Stomach (tissue), 9 donors: Measurements from ENCODE around the gene RERE. TPM values are rescaled to one million over a fixed set of nuclear protein-coding genes. Genes with fewer than 3 reads are reported as not detected.
"Not testable (repeated sequence)": the region's sequence is repeated elsewhere in the genome, so short reads cannot be mapped to it uniquely, and the experiment has no call there.

Experiments used
- DNase-seq, 2 donors: peaks; one replicate each; pipeline versions ENCODE4 v3.0.0 to v3.0.0-alpha.2; 2013 to 2019
- H3K27ac ChIP-seq, 5 donors: fragments of 200-600 bp in 4 of 5; sonication (generic) in 4 of 5; one replicate each; pipeline ENCODE4 v1.5.1; 2013 to 2019; ENCODE audit warnings: mild to moderate bottlenecking in 1 of 5, moderate library complexity in 1 of 5
- H3K27me3 ChIP-seq, 3 donors: fragments of 200-600 bp; sonication (generic); one replicate each; pipeline ENCODE4 v1.5.1; 2017 to 2019; ENCODE audit warnings: mixed run types in 1 of 3
- H3K36me3 ChIP-seq, 4 donors: fragments of 200-600 bp; sonication (generic); 1 replicate in 3 of 4; 2 replicates in 1 of 4; pipeline ENCODE4 v1.5.1; 2016 to 2019
- H3K4me1 ChIP-seq, 4 donors: fragments of 200-600 bp; sonication (generic); one replicate each; pipeline ENCODE4 v1.5.1; 2016 to 2019
- H3K4me3 ChIP-seq, 4 donors: fragments of 200-600 bp; sonication (generic) in 3 of 4; one replicate each; pipeline ENCODE4 v1.5.1; 2016 to 2019; ENCODE audit warnings: mild to moderate bottlenecking in 1 of 4
- H3K9me3 ChIP-seq, 4 donors: fragments of 200-600 bp; sonication (generic); one replicate each; pipeline ENCODE4 v1.5.1; 2016 to 2019
- CTCF ChIP-seq, 7 experiments: fragments of 450-650 bp in 4 of 7; fragments of 200-600 bp in 3 of 7; sonication (generic) in 3 of 7; IDR thresholded peaks; one replicate each; pipeline ENCODE4 v1.5.1; 2016 to 2019; ENCODE audit warnings: antibody characterized with exemption in 7 of 7, control low read depth in 2 of 7, mild to moderate bottlenecking in 1 of 7
- EP300 ChIP-seq: sonication (generic); formaldehyde crosslinking; IDR thresholded peaks from one replicate; pipeline ENCODE4 v1.6.1; 2017; ENCODE audit warnings: antibody characterized with exemption
- POLR2A ChIP-seq, 4 donors: fragments of 450-650 bp; IDR thresholded peaks; one replicate each; pipeline ENCODE4 v1.6.1; 2016; ENCODE audit warnings: antibody characterized with exemption in 4 of 4, control low read depth in 2 of 4, mild to moderate bottlenecking in 1 of 4, moderate library complexity in 1 of 4
- POLR2AphosphoS5 ChIP-seq, 3 donors: sonication (generic); formaldehyde crosslinking; IDR thresholded peaks; one replicate each; pipeline ENCODE4 v1.6.1; 2016; ENCODE audit warnings: antibody characterized with exemption in 3 of 3
- WGBS, 5 donors: extraction: QIAGEN DNeasy Blood & Tissue Kit in 3 of 5; methylation state at CpG; one replicate each; pipeline versions ENCODE4 v1.1.5 to v1.1.7; 2013 to 2018; 5-methylcytosine and 5-hydroxymethylcytosine counted together
- intact Hi-C: fragments of 100-400 bp; cut with DNase I; formaldehyde crosslinking; loops from one replicate; pipeline ENCODE4 v1.15.1; 2023; ENCODE audit warnings: low total_unique reads
- polyA plus RNA-seq, 3 donors: library from polyadenylated mRNA; stranded (reverse); fragments of 200-250 nt; gene quantifications; one replicate each; pipeline ENCODE4 v1.2.3, GENCODE V29; 2013
- total RNA-seq, 5 donors: library from RNA; depleted of rRNA; stranded (reverse); fragments of >200 nt; gene quantifications; one replicate each; pipeline versions ENCODE4 v1.1.0 to v1.2.3, GENCODE V29; 2014 to 2016
- donor health status: healthy with polysubstance abuse.
- donor health status: Bipolar disorder and iron deficiency.
- donor health status: healthy.

The RERE gene
- total and polyA plus RNA-seq, 8 donors, result 15.6 to 198 (median 79.3) TPM

GRCh38 chr1:8627728-8628127 is 189.7 kb downstream of the RERE start:
- peaks cover 25 to 61% (median 46%) of the 10 kb centered on the region in 4 donors for H3K4me1 ChIP-seq
- no peak overlapping the region for H3K4me3 ChIP-seq
- no peaks in the 10 kb centered on the region for H3K27me3 ChIP-seq
- no peak overlapping the region for H3K27ac ChIP-seq
- no peaks in the 10 kb centered on the region for H3K9me3 ChIP-seq
- intact Hi-C loops, result no loop called here
- 79 to 84% (median 83%) methylated on average over 5 of the region's 5 CpGs for WGBS, 5 donors
- no peaks in the 10 kb centered on the region for H3K36me3 ChIP-seq
- DNase-seq, result no peak
- TF ChIP-seq POLR2AphosphoS5 (IDR thresholded peaks at IDR 0.05) (no peak), CTCF (IDR thresholded peaks at IDR 0.05) (no peak), EP300 (no peak), POLR2A (IDR thresholded peaks at IDR 0.05) (no peak)

DNA sequence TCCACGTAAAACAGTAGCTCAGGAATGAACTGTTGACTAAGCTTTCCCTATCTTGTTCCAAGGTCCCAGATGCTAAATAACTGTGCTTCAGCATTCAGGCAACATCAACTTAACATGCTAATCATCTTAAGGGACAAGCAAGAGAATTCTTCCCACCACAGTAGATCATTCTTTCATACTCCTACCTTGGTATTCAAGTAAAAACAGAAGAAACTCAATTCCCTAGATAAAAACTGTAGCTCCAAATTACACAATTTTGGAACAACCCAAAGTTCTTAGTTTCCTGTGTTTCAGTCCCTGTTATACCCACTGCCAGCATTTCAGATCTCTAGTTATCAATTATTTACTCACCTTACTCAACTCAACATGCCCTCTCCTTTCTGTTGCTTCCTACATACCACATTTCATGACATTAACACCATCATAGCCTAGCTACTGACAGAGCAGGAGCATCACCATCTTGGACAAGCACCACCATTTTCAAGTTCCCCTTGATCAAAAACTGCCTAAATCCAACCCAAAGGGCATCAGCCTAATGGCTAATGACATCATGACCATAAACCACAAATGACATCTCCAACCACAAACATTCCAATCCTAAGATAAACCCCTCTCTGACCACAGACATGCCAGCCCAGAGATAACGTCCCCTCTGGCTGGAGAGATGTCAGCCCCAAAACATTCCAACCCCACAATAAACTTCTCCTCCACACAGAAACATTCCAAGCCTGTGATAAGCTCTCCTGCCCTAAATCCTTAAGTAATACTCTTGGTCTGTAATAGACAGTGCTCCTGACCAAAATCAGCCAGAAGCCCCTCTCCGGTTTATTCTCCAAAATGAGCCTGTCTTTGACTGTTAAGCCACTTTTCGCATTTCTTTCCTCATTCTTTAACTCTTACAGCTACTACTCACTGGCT is 191.2 kb downstream of the RERE start:
- 58 to 69% (median 61%) methylated on average over 4 of the region's 4 CpGs for WGBS, 5 donors
- H3K4me3 ChIP-seq, result no peak overlapping the region
- no peaks in the 10 kb centered on the region for H3K9me3 ChIP-seq
- intact Hi-C loops, result no loop called here
- no peak for TF ChIP-seq POLR2A (IDR thresholded peaks at IDR 0.05)
- no peak for TF ChIP-seq CTCF (IDR thresholded peaks at IDR 0.05)
- no peak for TF ChIP-seq EP300
- TF ChIP-seq POLR2AphosphoS5 (IDR thresholded peaks at IDR 0.05), result no peak
- DNase-seq, result no peak
- no peaks in the 10 kb centered on the region for H3K36me3 ChIP-seq
- H3K27ac ChIP-seq, result no peak overlapping the region
- peaks cover 25 to 64% (median 48%) of the 10 kb centered on the region in 4 donors for H3K4me1 ChIP-seq
- H3K27me3 ChIP-seq, result no peaks in the 10 kb centered on the region

DNA sequence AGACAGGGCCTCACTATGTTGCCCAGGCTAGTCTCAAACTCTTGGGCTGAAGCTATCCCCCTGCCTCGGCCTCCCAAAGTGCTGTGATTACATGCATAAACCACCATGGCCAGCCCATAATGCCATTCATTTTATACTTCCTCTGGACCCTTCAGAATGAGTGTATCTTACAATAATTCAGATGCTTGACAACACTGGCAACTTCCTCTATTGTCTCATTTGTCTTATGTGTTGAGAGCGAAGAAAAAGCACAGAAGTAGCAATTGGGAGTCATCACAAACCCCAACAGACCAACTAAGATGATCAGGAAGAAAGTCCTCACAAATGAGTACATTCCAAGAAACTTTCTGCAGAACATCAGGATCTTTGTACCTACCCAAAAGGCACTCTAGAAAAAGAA is 191.9 kb downstream of the RERE start:
- no peak for DNase-seq
- 78 to 97% (median 91%) methylated on average over 2 of the region's 2 CpGs for WGBS, 5 donors
- Histone ChIP-seq H3K9me3 (no peaks in the 10 kb centered on the region), H3K4me3 (no peak overlapping the region), H3K4me1 (peaks cover 25 to 62% (median 46%) of the 10 kb centered on the region in 4 donors), H3K36me3 (no peaks in the 10 kb centered on the region), H3K27ac (no peak overlapping the region), H3K27me3 (no peaks in the 10 kb centered on the region)
- TF ChIP-seq CTCF (IDR thresholded peaks at IDR 0.05) (no peak), EP300 (no peak), POLR2A (IDR thresholded peaks at IDR 0.05) (no peak), POLR2AphosphoS5 (IDR thresholded peaks at IDR 0.05) (no peak)
- intact Hi-C loops, result no loop called here

DNA sequence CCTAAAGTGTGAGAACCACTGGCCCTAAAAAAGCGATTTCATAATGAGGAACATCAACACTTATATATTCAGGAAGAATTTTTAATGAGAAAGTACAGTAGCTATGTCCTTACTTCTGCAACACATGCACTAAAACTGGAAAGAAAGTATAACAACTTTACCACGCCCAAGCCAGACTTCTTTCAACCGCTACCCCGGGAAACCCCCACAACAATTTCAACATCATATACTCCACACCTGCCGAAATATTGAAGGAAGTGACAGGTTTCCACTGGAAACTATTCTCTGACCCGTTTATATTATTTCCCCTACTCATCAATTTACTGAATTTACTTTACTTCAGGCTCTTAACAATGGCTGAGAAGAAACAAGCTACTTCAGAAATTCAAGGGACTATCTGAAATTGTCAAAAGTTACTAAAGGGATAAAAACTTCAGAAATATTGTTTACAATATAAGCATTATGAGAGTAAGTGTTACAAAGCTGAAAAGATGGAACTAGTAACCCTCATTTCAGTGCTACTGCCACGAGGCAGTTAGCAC is 193.7 kb downstream of the RERE start:
- WGBS, 5 donors, result 63 to 68% (median 67%) methylated on average over 7 of the region's 7 CpGs

GRCh38 chr1:8621785-8622348 is 195.6 kb downstream of the RERE start:
- H3K4me3 ChIP-seq, intact Hi-C loops, H3K27ac ChIP-seq, H3K27me3 ChIP-seq, H3K36me3 ChIP-seq, H3K9me3 ChIP-seq, DNase-seq: not testable (repeated sequence)
- peaks cover 10 to 39% (median 24%) of the 10 kb centered on the region in 4 donors for H3K4me1 ChIP-seq
- 65 to 79% (median 71%) methylated on average over 2 of the region's 2 CpGs for WGBS, 5 donors

More for the DNA sequence above, 193.7 kb downstream of the RERE start:
- H3K27me3 ChIP-seq, intact Hi-C loops, H3K27ac ChIP-seq, H3K4me3 ChIP-seq, H3K9me3 ChIP-seq, DNase-seq, H3K36me3 ChIP-seq: not testable (repeated sequence)
- H3K4me1 ChIP-seq, result peaks cover 12 to 57% (median 36%) of the 10 kb centered on the region in 4 donors

DNA sequence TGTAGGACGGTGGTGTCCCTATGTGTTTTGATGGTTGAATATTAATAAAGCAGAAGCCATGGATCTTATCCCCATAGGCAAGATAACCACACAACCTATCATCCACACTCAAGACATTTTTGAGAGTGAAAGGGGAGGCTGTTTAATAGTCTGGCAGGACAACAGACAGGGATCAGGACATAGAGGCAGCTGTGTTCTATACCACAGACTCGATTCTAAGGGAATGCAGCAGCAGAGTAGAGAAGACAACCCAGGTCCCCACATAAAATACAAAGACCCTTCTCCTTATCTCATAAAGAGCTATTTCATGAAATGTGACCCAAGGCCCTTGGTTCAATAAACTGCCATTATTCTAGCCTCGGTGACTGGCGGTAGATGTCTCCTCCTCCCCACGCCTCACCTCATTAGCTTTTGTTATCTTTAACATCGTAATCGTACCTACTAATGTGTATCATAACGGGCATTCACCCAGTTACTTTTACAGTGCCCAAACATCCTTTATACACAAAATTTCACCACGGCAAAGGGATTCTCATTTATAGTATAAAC is 196.3 kb downstream of the RERE start:
- WGBS, 5 donors, result 66 to 83% (median 75%) methylated on average over 9 of the region's 9 CpGs
- peaks cover 2 to 32% (median 17%) of the 10 kb centered on the region in 4 donors for H3K4me1 ChIP-seq
- H3K36me3 ChIP-seq, DNase-seq, H3K4me3 ChIP-seq, H3K27ac ChIP-seq, intact Hi-C loops, H3K27me3 ChIP-seq, H3K9me3 ChIP-seq: not testable (repeated sequence)

- H3K27ac ChIP-seq, H3K9me3 ChIP-seq, H3K27me3 ChIP-seq, H3K36me3 ChIP-seq, H3K4me3 ChIP-seq, DNase-seq, intact Hi-C loops: not testable (repeated sequence)
- 70 to 82% (median 73%) methylated on average over 2 of the region's 2 CpGs for WGBS, 5 donors
- peaks cover 0 to 27% (median 13%) of the 10 kb centered on the region in 4 donors for H3K4me1 ChIP-seq
These were observed 197.4 kb downstream of the RERE start for GRCh38 chr1:8619917-8620502.
